Measurements from ENCODE around the gene COG3.
A peak's percentile ranks its signal among the peaks of the same experiment; 100 is the strongest.

COG3 gene

GRCh38 chr13:45482571-45483173 is 17.9 kb downstream of the COG3 start:
- no peak overlapping the region for H3K4me3 ChIP-seq (ENCODE audit: low read depth, low read length)
- no peak for TF ChIP-seq CTCF (IDR thresholded peaks at IDR 0.05; ENCODE audit: control insufficient read depth, extremely low read depth, insufficient read depth)
- DNase-seq (ENCODE audit: low read depth) = no peak

- no peak for TF ChIP-seq CTCF (IDR thresholded peaks at IDR 0.05; ENCODE audit: control insufficient read depth, extremely low read depth, insufficient read depth)
- H3K4me3 ChIP-seq (ENCODE audit: low read depth, low read length) = no peak overlapping the region
- no peak for DNase-seq (ENCODE audit: low read depth)
Measured at GRCh38 chr13:45487604-45488003, 22.9 kb downstream of the COG3 start.

- TF ChIP-seq CTCF (IDR thresholded peaks at IDR 0.05; ENCODE audit: control insufficient read depth, extremely low read depth, insufficient read depth) = 0 out of 2 replicates have a peak, but pooled peaks have one; percentile 12
Measured at GRCh38 chr13:45490068-45490467, 25.3 kb downstream of the COG3 start.

GRCh38 chr13:45492538-45492937 is 27.8 kb downstream of the COG3 start:
- no peak for TF ChIP-seq CTCF (IDR thresholded peaks at IDR 0.05; ENCODE audit: control insufficient read depth, extremely low read depth, insufficient read depth)
- H3K4me3 ChIP-seq (ENCODE audit: low read depth, low read length) = no peak overlapping the region
- no peak for DNase-seq (ENCODE audit: low read depth)

More at GRCh38 chr13:45490068-45490467, 25.3 kb downstream of the COG3 start:
- DNase-seq (ENCODE audit: low read depth) = no peak
- H3K4me3 ChIP-seq (ENCODE audit: low read depth, low read length) = no peak overlapping the region

- TF ChIP-seq CTCF (IDR thresholded peaks at IDR 0.05; ENCODE audit: control insufficient read depth, extremely low read depth, insufficient read depth) = no peak
- no peak for DNase-seq (ENCODE audit: low read depth)
- H3K4me3 ChIP-seq (ENCODE audit: low read depth, low read length) = no peak overlapping the region
Measured at GRCh38 chr13:45496942-45497341, 32.2 kb downstream of the COG3 start.

GRCh38 chr13:45500492-45501174 is 35.9 kb downstream of the COG3 start:
- TF ChIP-seq CTCF (IDR thresholded peaks at IDR 0.05; ENCODE audit: control insufficient read depth, extremely low read depth, insufficient read depth) = no peak
- DNase-seq (ENCODE audit: low read depth) = no peak
- no peak overlapping the region for H3K4me3 ChIP-seq (ENCODE audit: low read depth, low read length)

GRCh38 chr13:45501175-45501526 is 36.4 kb downstream of the COG3 start:
- TF ChIP-seq CTCF (IDR thresholded peaks at IDR 0.05; ENCODE audit: control insufficient read depth, extremely low read depth, insufficient read depth) = no peak
- DNase-seq (ENCODE audit: low read depth) = no peak
- H3K4me3 ChIP-seq (ENCODE audit: low read depth, low read length) = no peak overlapping the region
